NCI-H446 (cell line): ENCODE data around the gene TUBGCP3.

Experiments
- DNase-seq, 2 experiments: peaks; one replicate each; lab custom pipeline; 2025; lab: John Stamatoyannopoulos, UW

TUBGCP3 gene

GRCh38 chr13:112616586-112617362 is 28.8 kb upstream of the TUBGCP3 start:
- no peak for DNase-seq

GRCh38 chr13:112615391-112615790 is 27.4 kb upstream of the TUBGCP3 start:
- no peak for DNase-seq

- DNase-seq, result no peak
Observed at GRCh38 chr13:112614835-112615234, 26.9 kb upstream of the TUBGCP3 start.

GRCh38 chr13:112608212-112608611 is 20.3 kb upstream of the TUBGCP3 start:
- no peak for DNase-seq

GRCh38 chr13:112606109-112607001 is 18.4 kb upstream of the TUBGCP3 start:
- peak; percentile 6 to 59 for DNase-seq

- no peak for DNase-seq
Observed at GRCh38 chr13:112605531-112605990, 17.6 kb upstream of the TUBGCP3 start.

- no peak for DNase-seq
Observed at GRCh38 chr13:112603641-112604225, 15.8 kb upstream of the TUBGCP3 start.

- DNase-seq, result no peak
Observed at GRCh38 chr13:112602189-112602588, 14.2 kb upstream of the TUBGCP3 start.

GRCh38 chr13:112601371-112601770 is 13.4 kb upstream of the TUBGCP3 start:
- DNase-seq, result no peak

- DNase-seq, result no peak
Observed at GRCh38 chr13:112596235-112596634, 8.3 kb upstream of the TUBGCP3 start.

- DNase-seq, result no peak
Observed at GRCh38 chr13:112592647-112593046, 4.7 kb upstream of the TUBGCP3 start.

GRCh38 chr13:112592181-112592580 is 4.2 kb upstream of the TUBGCP3 start:
- no peak for DNase-seq

GRCh38 chr13:112588490-112589297 is 741 bp upstream of the TUBGCP3 start:
- no peak for DNase-seq

- DNase-seq, result peak in 1 of 2 experiments; percentile 49
Observed at GRCh38 chr13:112587212-112587763, 665 bp downstream of the TUBGCP3 start.

GRCh38 chr13:112586334-112586960 is 1.5 kb downstream of the TUBGCP3 start:
- DNase-seq, result no peak

GRCh38 chr13:112583592-112584277 is 4.2 kb downstream of the TUBGCP3 start:
- DNase-seq, result no peak

- no peak for DNase-seq
Observed at GRCh38 chr13:112582263-112582662, 5.7 kb downstream of the TUBGCP3 start.

GRCh38 chr13:112580912-112581311 is 7.0 kb downstream of the TUBGCP3 start:
- DNase-seq, result no peak

- DNase-seq, result no peak
Observed at GRCh38 chr13:112580211-112580610, 7.7 kb downstream of the TUBGCP3 start.

GRCh38 chr13:112579310-112579843 is 8.6 kb downstream of the TUBGCP3 start:
- DNase-seq, result no peak
